PC-3 (cell line): Measurements from ENCODE around the gene CDC42EP3.

Source experiments
- EZH2 ChIP-seq: fragments of 300-600 bp; sonication (generic); IDR thresholded peaks from one replicate; pipeline ENCODE4 v1.6.1; 2017; ENCODE audit warnings: antibody characterized with exemption, mild to moderate bottlenecking, low read length; ENCODE audit not compliant: unreplicated experiment
- EZH2phosphoT487 ChIP-seq: fragments of 300-600 bp; sonication (generic); IDR thresholded peaks from 2 replicates; pipeline ENCODE4 v1.6.1; 2018; ENCODE audit warnings: mild to moderate bottlenecking, antibody characterized with exemption, low read length, borderline replicate concordance
- TF ChIP-seq, protein P1 (sequence below): fragments of 300-600 bp; sonication (generic); conservative IDR thresholded peaks from 2 replicates; pipeline ENCODE4 v1.5.1; 2017; ENCODE audit warnings: antibody characterized with exemption, low read depth, mild to moderate bottlenecking, low read length

DNA sequence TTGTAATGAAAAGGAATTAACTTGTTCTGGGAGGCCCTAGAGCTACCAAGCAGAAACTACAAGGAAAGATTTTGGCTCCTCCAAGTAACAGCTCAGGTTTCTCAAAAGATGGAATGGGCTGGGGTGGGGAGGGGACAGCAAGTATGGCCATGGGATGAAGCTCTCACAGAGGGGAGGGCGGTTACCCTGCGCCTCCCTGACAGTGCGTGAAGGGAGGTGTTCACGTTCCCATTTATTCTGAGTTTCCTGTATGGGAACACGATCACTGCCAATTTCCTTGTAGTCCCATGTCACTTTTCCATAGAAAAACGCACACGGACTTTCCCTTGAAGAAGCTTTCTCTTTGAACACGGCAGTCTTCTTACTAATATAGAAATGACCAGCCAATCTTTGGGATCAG lies 17.0 kb downstream of the CDC42EP3 start:
- TF ChIP-seq, protein P1, sequence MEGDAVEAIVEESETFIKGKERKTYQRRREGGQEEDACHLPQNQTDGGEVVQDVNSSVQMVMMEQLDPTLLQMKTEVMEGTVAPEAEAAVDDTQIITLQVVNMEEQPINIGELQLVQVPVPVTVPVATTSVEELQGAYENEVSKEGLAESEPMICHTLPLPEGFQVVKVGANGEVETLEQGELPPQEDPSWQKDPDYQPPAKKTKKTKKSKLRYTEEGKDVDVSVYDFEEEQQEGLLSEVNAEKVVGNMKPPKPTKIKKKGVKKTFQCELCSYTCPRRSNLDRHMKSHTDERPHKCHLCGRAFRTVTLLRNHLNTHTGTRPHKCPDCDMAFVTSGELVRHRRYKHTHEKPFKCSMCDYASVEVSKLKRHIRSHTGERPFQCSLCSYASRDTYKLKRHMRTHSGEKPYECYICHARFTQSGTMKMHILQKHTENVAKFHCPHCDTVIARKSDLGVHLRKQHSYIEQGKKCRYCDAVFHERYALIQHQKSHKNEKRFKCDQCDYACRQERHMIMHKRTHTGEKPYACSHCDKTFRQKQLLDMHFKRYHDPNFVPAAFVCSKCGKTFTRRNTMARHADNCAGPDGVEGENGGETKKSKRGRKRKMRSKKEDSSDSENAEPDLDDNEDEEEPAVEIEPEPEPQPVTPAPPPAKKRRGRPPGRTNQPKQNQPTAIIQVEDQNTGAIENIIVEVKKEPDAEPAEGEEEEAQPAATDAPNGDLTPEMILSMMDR, result no peak
- no peak for TF ChIP-seq EZH2phosphoT487
- no peak for TF ChIP-seq EZH2
